T-helper 1 cell (primary cell): Measurements from ENCODE around the gene HNRNPF.
A peak's percentile ranks its signal among the peaks of the same experiment; 100 is the strongest.

Experiments used
- DNase-seq, 5 donors: peaks; one replicate each; pipeline ENCODE4 v3.0.0-alpha.2; 2012 to 2020

Gene HNRNPF

GRCh38 chr10:43421201-43421507 lies 12.2 kb upstream of the HNRNPF start:
- no peak for DNase-seq

GRCh38 chr10:43420369-43421200 lies 11.6 kb upstream of the HNRNPF start:
- DNase-seq, result peak; percentile 64 to 87 (median 69)

- no peak for DNase-seq
These were observed 11.0 kb upstream of the HNRNPF start for GRCh38 chr10:43419997-43420368.

GRCh38 chr10:43417950-43418768 lies 9.2 kb upstream of the HNRNPF start:
- peak in 3 of 5 donors; percentile 13 to 70 (median 26) for DNase-seq

GRCh38 chr10:43415544-43415943 lies 6.6 kb upstream of the HNRNPF start:
- DNase-seq, result no peak

- no peak for DNase-seq
These were observed 2.5 kb upstream of the HNRNPF start for GRCh38 chr10:43411536-43411935.

GRCh38 chr10:43410345-43410744 lies 1.4 kb upstream of the HNRNPF start:
- no peak for DNase-seq

- peak; percentile 48 to 82 (median 67) for DNase-seq
These were observed 561 bp upstream of the HNRNPF start for GRCh38 chr10:43409385-43410109.

GRCh38 chr10:43408331-43408709 lies 666 bp downstream of the HNRNPF start:
- no peak for DNase-seq

GRCh38 chr10:43407576-43408330 lies 1.2 kb downstream of the HNRNPF start:
- peak; percentile 76 to 89 (median 80) for DNase-seq

- peak; percentile 19 to 58 (median 40) for DNase-seq
These were observed 1.8 kb downstream of the HNRNPF start for GRCh38 chr10:43407148-43407575.

- peak in 1 of 5 donors; percentile 41 for DNase-seq
These were observed 4.3 kb downstream of the HNRNPF start for GRCh38 chr10:43404704-43405084.

GRCh38 chr10:43403911-43404703 lies 4.9 kb downstream of the HNRNPF start:
- DNase-seq, result no peak

GRCh38 chr10:43402880-43403452 lies 6.0 kb downstream of the HNRNPF start:
- no peak for DNase-seq

- DNase-seq, result no peak
These were observed 6.8 kb downstream of the HNRNPF start for GRCh38 chr10:43402176-43402575.

- no peak for DNase-seq
These were observed 7.4 kb downstream of the HNRNPF start for GRCh38 chr10:43401627-43402026.

- DNase-seq, result peak in 1 of 5 donors; percentile 56
These were observed 9.4 kb downstream of the HNRNPF start for GRCh38 chr10:43399320-43400310.

- no peak for DNase-seq
These were observed 10.1 kb downstream of the HNRNPF start for GRCh38 chr10:43398939-43399319.

- DNase-seq, result peak; percentile 63 to 92 (median 67)
These were observed 11.9 kb downstream of the HNRNPF start for GRCh38 chr10:43396928-43397624.
